ENCODE results near the gene PLEKHM1. TPM values are rescaled to one million over a fixed set of nuclear protein-coding genes. Genes with fewer than 3 reads are reported as not detected.

Gene PLEKHM1
- total RNA-seq, 1 experiment from 2014 or later, result 28.5 TPM

Other genes starting within 250 kb of the PLEKHM1 start
- gene SPATA32, start 228.6 kb downstream of the PLEKHM1 start, total RNA-seq (2021; ENCODE audit: unreplicated experiment), result 0.26 TPM
- 80.8 TPM for gene MAP3K14, start 173.7 kb downstream of the PLEKHM1 start, total RNA-seq (2021; ENCODE audit: unreplicated experiment)
- 39.2 TPM for gene ARHGAP27, start 57.9 kb downstream of the PLEKHM1 start, total RNA-seq (2021; ENCODE audit: unreplicated experiment)

All from Panc1 (cell line).